Right lobe of liver (tissue), 4 donors: Measurements from ENCODE around the gene CDA.

Source experiments
- POLR2A ChIP-seq: fragments of 450-650 bp; IDR thresholded peaks from one replicate; pipeline ENCODE4 v1.6.1; 2017; ENCODE audit warnings: antibody characterized with exemption, mild to moderate bottlenecking
- TF ChIP-seq, protein P1 (sequence below), 4 donors: fragments of 200-600 bp in 3 of 4; fragments of 450-650 bp in 1 of 4; IDR thresholded peaks; one replicate each; pipeline versions ENCODE4 v1.5.1 to v1.8.0; 2016 to 2022; ENCODE audit warnings: antibody characterized with exemption in 4 of 4, mild to moderate bottlenecking in 2 of 4
- donor health status: DM: no; HTN: no; CAD: no.
- donor health status: DM: no; HTN: no; CAD: no.
- donor health status: DM: no; HTN: yes; CAD: no.

- TF ChIP-seq, protein P1, sequence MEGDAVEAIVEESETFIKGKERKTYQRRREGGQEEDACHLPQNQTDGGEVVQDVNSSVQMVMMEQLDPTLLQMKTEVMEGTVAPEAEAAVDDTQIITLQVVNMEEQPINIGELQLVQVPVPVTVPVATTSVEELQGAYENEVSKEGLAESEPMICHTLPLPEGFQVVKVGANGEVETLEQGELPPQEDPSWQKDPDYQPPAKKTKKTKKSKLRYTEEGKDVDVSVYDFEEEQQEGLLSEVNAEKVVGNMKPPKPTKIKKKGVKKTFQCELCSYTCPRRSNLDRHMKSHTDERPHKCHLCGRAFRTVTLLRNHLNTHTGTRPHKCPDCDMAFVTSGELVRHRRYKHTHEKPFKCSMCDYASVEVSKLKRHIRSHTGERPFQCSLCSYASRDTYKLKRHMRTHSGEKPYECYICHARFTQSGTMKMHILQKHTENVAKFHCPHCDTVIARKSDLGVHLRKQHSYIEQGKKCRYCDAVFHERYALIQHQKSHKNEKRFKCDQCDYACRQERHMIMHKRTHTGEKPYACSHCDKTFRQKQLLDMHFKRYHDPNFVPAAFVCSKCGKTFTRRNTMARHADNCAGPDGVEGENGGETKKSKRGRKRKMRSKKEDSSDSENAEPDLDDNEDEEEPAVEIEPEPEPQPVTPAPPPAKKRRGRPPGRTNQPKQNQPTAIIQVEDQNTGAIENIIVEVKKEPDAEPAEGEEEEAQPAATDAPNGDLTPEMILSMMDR (IDR thresholded peaks at IDR 0.05) = no peak
- TF ChIP-seq POLR2A = no peak
Observed at GRCh38 chr1:20621012-20621411, 32.1 kb downstream of the CDA start.
